Stimulated activated naive CD8-positive, alpha-beta T cell treated with anti-CD3 and anti-CD28 coated beads, Interleukin-15, Interleukin-2, amounts not matched to agents 100 ng/mL and 50 ng/mL, for 24 hours (primary cell): ENCODE results near the gene CDH23.

Experiments
- H3K27ac Mint-ChIP-seq: one replicate; pipeline ENCODE4 v1.8.0; 2021; ENCODE audit warnings: mild to moderate bottlenecking, mixed read lengths
- H3K27me3 Mint-ChIP-seq: one replicate; pipeline ENCODE4 v1.8.0; 2021; ENCODE audit warnings: mixed read lengths
- H3K36me3 Mint-ChIP-seq: one replicate; pipeline ENCODE4 v1.8.0; 2021; ENCODE audit warnings: low read depth, mixed read lengths
- H3K4me1 Mint-ChIP-seq: one replicate; pipeline ENCODE4 v1.8.0; 2021; ENCODE audit warnings: low read depth, mixed read lengths
- H3K4me3 Mint-ChIP-seq: one replicate; pipeline ENCODE4 v1.8.0; 2021; ENCODE audit warnings: mild to moderate bottlenecking, mixed read lengths
- H3K9me3 Mint-ChIP-seq: one replicate; pipeline ENCODE4 v1.8.0; 2021; ENCODE audit warnings: mixed read lengths

The CDH23 gene

GRCh38 chr10:71476228-71477011 is 79.7 kb downstream of the CDH23 start:
- H3K4me3 Mint-ChIP-seq, result no peak overlapping the region
- no peak overlapping the region for H3K27ac Mint-ChIP-seq
- peaks cover 9% of the 10 kb centered on the region for H3K4me1 Mint-ChIP-seq
- no peaks in the 10 kb centered on the region for H3K36me3 Mint-ChIP-seq
- no peaks in the 10 kb centered on the region for H3K9me3 Mint-ChIP-seq
- peaks cover 5% of the 10 kb centered on the region for H3K27me3 Mint-ChIP-seq

- no peak overlapping the region for H3K4me3 Mint-ChIP-seq
- H3K9me3 Mint-ChIP-seq, result no peaks in the 10 kb centered on the region
- no peaks in the 10 kb centered on the region for H3K36me3 Mint-ChIP-seq
- H3K27me3 Mint-ChIP-seq, result peaks cover 5% of the 10 kb centered on the region
- peaks cover 9% of the 10 kb centered on the region for H3K4me1 Mint-ChIP-seq
- H3K27ac Mint-ChIP-seq, result no peak overlapping the region
Measured at GRCh38 chr10:71478173-71478572, 81.5 kb downstream of the CDH23 start.

GRCh38 chr10:71478813-71479365 is 82.2 kb downstream of the CDH23 start:
- no peaks in the 10 kb centered on the region for H3K9me3 Mint-ChIP-seq
- H3K27me3 Mint-ChIP-seq, result peaks cover 5% of the 10 kb centered on the region
- H3K36me3 Mint-ChIP-seq, result no peaks in the 10 kb centered on the region
- H3K4me3 Mint-ChIP-seq, result no peak overlapping the region
- H3K4me1 Mint-ChIP-seq, result peaks cover 9% of the 10 kb centered on the region
- no peak overlapping the region for H3K27ac Mint-ChIP-seq

DNA sequence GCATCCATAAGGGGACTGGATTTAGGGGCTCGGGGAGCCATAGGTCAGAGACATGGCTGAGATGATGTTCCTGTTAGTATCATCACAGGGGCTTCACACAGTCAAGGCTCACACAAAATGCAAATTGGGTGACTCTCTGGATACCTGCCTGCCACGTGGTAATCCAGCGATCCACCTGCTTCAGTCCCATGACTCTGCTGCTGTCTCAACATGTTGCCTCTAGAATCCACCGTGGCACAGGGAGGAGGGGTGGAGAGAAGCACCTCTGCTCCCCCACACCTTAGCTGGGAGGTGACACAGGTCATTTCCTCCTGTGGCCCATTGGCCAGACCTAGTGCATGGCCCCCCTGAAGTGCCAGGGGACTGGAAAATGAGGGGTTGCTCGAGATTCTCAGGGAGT is 83.1 kb downstream of the CDH23 start:
- Mint-ChIP-seq H3K36me3 (no peaks in the 10 kb centered on the region), H3K4me3 (no peak overlapping the region), H3K9me3 (no peaks in the 10 kb centered on the region), H3K27ac (no peak overlapping the region), H3K4me1 (peaks cover 6% of the 10 kb centered on the region), H3K27me3 (peaks cover 5% of the 10 kb centered on the region)

DNA sequence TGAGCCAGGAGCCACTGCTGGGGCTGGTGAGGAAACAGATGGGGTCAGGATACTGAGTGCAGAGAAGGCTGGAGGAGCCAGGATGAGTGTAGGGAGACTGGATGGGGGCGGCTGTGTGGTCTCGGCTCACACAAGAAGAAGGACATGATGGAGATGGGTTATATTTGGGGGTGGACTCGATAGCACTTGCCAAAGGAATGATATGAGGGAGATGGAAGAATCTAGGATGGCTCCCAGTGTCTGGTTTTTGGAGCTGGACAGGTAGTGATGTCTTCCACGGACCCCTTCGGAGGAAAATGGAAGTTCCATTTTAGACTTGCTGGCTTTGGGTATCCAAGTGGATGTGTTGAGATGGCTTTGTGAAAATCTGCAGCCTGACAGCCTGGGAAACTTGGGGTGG is 83.9 kb downstream of the CDH23 start:
- Mint-ChIP-seq H3K27me3 (peaks cover 5% of the 10 kb centered on the region), H3K27ac (no peak overlapping the region), H3K36me3 (no peaks in the 10 kb centered on the region), H3K4me3 (no peak overlapping the region), H3K4me1 (no peaks in the 10 kb centered on the region), H3K9me3 (no peaks in the 10 kb centered on the region)

GRCh38 chr10:71481746-71482410 is 85.2 kb downstream of the CDH23 start:
- H3K9me3 Mint-ChIP-seq, result no peaks in the 10 kb centered on the region
- H3K4me3 Mint-ChIP-seq, result no peak overlapping the region
- peaks cover 5% of the 10 kb centered on the region for H3K27me3 Mint-ChIP-seq
- no peak overlapping the region for H3K27ac Mint-ChIP-seq
- no peaks in the 10 kb centered on the region for H3K4me1 Mint-ChIP-seq
- no peaks in the 10 kb centered on the region for H3K36me3 Mint-ChIP-seq

DNA sequence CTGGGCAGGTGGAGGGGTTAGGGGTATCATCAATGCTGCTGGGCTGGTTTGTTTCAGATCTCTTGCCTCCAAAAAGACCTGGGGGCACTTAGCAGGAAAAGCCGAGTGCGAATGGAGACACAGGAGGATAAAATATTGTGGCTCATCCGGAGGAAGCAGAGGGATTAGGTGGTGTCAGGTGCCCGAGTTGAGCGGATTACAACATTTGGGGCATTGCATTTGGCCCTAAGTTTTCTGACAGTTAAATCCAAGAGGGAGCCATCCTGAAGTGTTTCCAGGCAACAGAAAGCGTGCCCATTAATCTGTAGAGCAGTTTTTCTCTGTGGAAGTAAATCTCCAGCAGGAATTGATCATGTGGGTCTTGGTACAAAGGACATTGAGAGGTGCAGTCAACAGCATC is 85.9 kb downstream of the CDH23 start:
- no peaks in the 10 kb centered on the region for H3K4me1 Mint-ChIP-seq
- H3K4me3 Mint-ChIP-seq, result no peak overlapping the region
- H3K9me3 Mint-ChIP-seq, result no peaks in the 10 kb centered on the region
- no peaks in the 10 kb centered on the region for H3K36me3 Mint-ChIP-seq
- no peak overlapping the region for H3K27ac Mint-ChIP-seq
- H3K27me3 Mint-ChIP-seq, result peaks cover 5% of the 10 kb centered on the region

- no peaks in the 10 kb centered on the region for H3K36me3 Mint-ChIP-seq
- no peaks in the 10 kb centered on the region for H3K4me1 Mint-ChIP-seq
- H3K9me3 Mint-ChIP-seq, result no peaks in the 10 kb centered on the region
- H3K27ac Mint-ChIP-seq, result no peak overlapping the region
- no peak overlapping the region for H3K4me3 Mint-ChIP-seq
- H3K27me3 Mint-ChIP-seq, result peaks cover 5% of the 10 kb centered on the region
Measured at GRCh38 chr10:71483135-71483534, 86.4 kb downstream of the CDH23 start.

DNA sequence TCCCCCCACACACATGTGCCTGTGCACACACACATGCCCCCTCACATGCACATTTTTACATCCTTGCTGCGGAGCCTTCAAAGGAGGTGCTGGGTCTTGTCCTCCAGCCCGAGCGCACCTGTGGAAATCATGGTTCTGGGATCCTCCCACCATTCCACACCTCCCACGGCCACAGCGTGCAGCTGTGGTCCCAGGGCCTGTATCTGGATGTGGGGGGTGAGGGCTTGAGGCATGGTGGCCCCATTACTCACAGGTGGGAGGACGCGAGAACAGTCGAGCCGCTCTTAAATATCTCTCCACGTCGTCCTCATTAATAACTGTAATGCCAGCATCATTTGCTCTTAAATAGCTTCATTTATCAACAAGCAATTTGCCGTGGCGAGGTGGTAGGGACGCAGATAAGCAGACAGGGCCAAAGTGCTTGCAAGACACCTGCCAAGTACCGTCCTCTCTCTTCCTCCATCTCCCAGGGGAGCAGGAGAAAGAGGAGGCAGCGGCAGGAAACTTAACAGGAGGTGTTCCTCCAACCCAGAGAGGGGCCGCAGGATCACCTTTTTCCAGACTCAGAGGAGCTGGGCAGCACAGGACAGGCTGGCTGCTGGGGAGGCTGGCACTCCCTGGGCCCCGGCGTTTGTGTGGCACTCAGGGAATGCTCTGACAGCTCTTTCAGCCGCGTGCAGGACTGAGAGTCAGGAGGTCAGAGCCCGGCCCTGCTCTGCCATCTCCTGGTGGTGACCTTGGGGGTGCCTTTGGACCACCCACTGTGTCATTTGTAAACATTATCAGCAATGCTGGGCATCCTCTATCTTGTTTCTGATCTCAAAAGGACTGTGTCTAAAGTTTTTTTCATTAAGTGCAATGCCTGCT is 87.4 kb downstream of the CDH23 start:
- peaks cover 5% of the 10 kb centered on the region for H3K27me3 Mint-ChIP-seq
- H3K4me1 Mint-ChIP-seq, result no peaks in the 10 kb centered on the region
- H3K36me3 Mint-ChIP-seq, result no peaks in the 10 kb centered on the region
- H3K9me3 Mint-ChIP-seq, result peaks cover 8% of the 10 kb centered on the region
- no peak overlapping the region for H3K4me3 Mint-ChIP-seq
- H3K27ac Mint-ChIP-seq, result no peak overlapping the region

GRCh38 chr10:71486484-71487114 is 89.9 kb downstream of the CDH23 start:
- Mint-ChIP-seq H3K27ac (no peak overlapping the region), H3K36me3 (no peaks in the 10 kb centered on the region), H3K27me3 (peaks cover 3% of the 10 kb centered on the region), H3K4me1 (no peaks in the 10 kb centered on the region), H3K9me3 (peaks cover 15% of the 10 kb centered on the region), H3K4me3 (no peak overlapping the region)

- Mint-ChIP-seq H3K27me3 (peaks cover 4% of the 10 kb centered on the region), H3K9me3 (peaks cover 15% of the 10 kb centered on the region), H3K36me3 (no peaks in the 10 kb centered on the region), H3K27ac (no peak overlapping the region), H3K4me1 (peaks cover 4% of the 10 kb centered on the region), H3K4me3 (no peak overlapping the region)
Measured at GRCh38 chr10:71487726-71488125, 91.0 kb downstream of the CDH23 start.

GRCh38 chr10:71489077-71489476 is 92.4 kb downstream of the CDH23 start:
- Mint-ChIP-seq H3K9me3 (peaks cover 15% of the 10 kb centered on the region), H3K27me3 (peaks cover 4% of the 10 kb centered on the region), H3K36me3 (no peaks in the 10 kb centered on the region), H3K27ac (no peak overlapping the region), H3K4me1 (peaks cover 18% of the 10 kb centered on the region), H3K4me3 (no peak overlapping the region)

DNA sequence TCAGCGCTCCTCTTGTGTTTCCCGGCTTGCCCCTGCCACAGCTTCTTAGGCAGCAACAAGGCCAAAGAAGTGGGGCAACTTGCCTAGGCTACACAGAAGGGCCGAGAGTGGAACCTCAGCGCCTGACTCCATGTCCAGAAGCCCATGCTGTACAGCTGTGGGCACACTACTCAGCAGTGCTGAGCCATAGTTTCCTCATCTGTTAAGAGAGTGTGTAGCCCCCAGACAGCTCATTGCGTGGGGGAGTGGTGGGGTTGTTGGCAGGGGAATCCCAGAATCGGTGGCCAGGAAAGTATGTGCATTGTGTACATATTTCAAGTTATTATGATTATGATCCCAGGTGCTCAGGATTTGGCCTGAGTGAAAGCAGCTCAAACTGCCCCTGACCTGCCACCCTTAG is 96.2 kb downstream of the CDH23 start:
- Mint-ChIP-seq H3K27me3 (peaks cover 4% of the 10 kb centered on the region), H3K4me3 (no peak overlapping the region), H3K4me1 (peaks cover 31% of the 10 kb centered on the region), H3K9me3 (peaks cover 15% of the 10 kb centered on the region), H3K27ac (peak overlapping the region; percentile 68), H3K36me3 (no peaks in the 10 kb centered on the region)

GRCh38 chr10:71493741-71494140 is 97.0 kb downstream of the CDH23 start:
- Mint-ChIP-seq H3K27me3 (peaks cover 4% of the 10 kb centered on the region), H3K4me3 (no peak overlapping the region), H3K4me1 (peaks cover 31% of the 10 kb centered on the region), H3K36me3 (no peaks in the 10 kb centered on the region), H3K9me3 (peaks cover 11% of the 10 kb centered on the region), H3K27ac (no peak overlapping the region)
